Heart left ventricle (tissue), 13 donors: ENCODE results near the gene NETO1.

Source experiments
- CTCF ChIP-seq, 12 donors: fragments of 200-600 bp; sonication (generic) in 4 of 12; IDR thresholded peaks; one replicate each; pipeline versions ENCODE4 v1.5.0 to v1.8.0; 2018 to 2022; ENCODE audit warnings: antibody characterized with exemption in 12 of 12, mild to moderate bottlenecking in 5 of 12
- POLR2A ChIP-seq, 2 donors: fragments of 450-650 bp; IDR thresholded peaks; one replicate each; pipeline ENCODE4 v1.6.1; 2017; ENCODE audit warnings: antibody characterized with exemption in 2 of 2, mild to moderate bottlenecking in 2 of 2, moderate library complexity in 2 of 2
- donor health status: ischemic (EF 13 %, LVEDD 7.1; RV severe dilation, severe dysfunction).
- donor health status: DM: no; HTN: yes; CAD: no.
- donor health status: DM: no; HTN: no; CAD: no.
- donor health status: ischemic (EF 25% LVEDD 6.9; RV normal size, moderate dysfunction).
- donor health status: ischemic (EF 25% LVEDD 5.7; RV mildly dilated, moderate dysfunction).
- donor health status: ischemic (EF 35%, LVEDD 5.7; RV mildly dilated, moderate dysfunction).
- donor health status: nonischemic (EF 11% LVEDD 7.7; RV severe dilation, severe dysfunction).
- donor health status: DM: yes; HTN: yes; CAD: no.
- donor health status: PGD.
- donor health status: ischemic (EF 29% LVEDD 5.4; RV normal size, mild dysfunction).
- donor health status: nonischemic (EF 23%, LVEDD 6.1; RV moderate dilation, normal function).

GRCh38 chr18:72692595-72692994 is 175.2 kb downstream of the NETO1 start:
- TF ChIP-seq POLR2A (IDR thresholded peaks at IDR 0.05) (no peak), CTCF (IDR thresholded peaks at IDR 0.05) (no peak)
